PC-3 (cell line): ENCODE results near the gene TYROBP.

ENCODE experiments used
- CTCF ChIP-seq: fragments of 300-600 bp; sonication (generic); conservative IDR thresholded peaks from 2 replicates; pipeline ENCODE4 v1.5.1; 2017; ENCODE audit warnings: antibody characterized with exemption, low read depth, mild to moderate bottlenecking, low read length
- EZH2phosphoT487 ChIP-seq: fragments of 300-600 bp; sonication (generic); IDR thresholded peaks from 2 replicates; pipeline ENCODE4 v1.6.1; 2018; ENCODE audit warnings: mild to moderate bottlenecking, antibody characterized with exemption, low read length, borderline replicate concordance

GRCh38 chr19:35863018-35863417 lies 45.1 kb downstream of the TYROBP start:
- no peak for TF ChIP-seq CTCF
- no peak for TF ChIP-seq EZH2phosphoT487
